COLO668 (cell line): ENCODE results near the gene RAD18.

ENCODE experiments used
- DNase-seq: peaks from one replicate; lab custom pipeline; 2025; ENCODE audit not compliant: unreplicated experiment; lab: John Stamatoyannopoulos, UW

RAD18 gene

DNA sequence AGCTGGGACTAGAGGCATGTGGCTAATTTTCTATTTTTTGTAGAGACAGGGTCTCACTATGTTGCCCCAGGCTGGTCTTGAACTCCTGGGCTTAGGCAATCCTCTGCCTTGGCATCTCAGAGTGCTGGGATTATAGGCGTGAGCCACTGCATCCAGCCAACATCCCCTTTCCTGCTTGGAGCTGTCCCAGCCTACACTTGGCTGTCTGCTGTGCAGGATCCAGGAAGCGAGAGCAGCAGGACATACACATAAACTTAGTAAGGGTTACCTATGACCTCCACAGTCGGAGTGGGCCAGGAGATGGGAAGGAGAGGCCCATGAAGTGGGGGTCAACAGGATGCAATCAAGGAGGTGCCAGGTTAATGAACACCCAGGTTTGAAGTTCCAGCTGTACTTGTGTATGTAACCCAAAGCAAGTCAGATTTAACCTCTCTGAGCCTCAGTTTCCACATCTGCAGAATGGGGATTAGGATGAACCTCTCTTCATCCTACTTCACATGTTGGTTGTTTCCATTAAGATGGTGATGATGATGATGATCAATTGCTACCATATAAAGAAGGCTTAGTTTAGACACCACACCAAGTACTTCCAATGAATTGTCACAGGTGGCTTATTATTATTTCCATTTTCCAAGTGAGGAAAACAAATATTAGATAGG lies 124.4 kb downstream of the RAD18 start:
- DNase-seq, result no peak

DNA sequence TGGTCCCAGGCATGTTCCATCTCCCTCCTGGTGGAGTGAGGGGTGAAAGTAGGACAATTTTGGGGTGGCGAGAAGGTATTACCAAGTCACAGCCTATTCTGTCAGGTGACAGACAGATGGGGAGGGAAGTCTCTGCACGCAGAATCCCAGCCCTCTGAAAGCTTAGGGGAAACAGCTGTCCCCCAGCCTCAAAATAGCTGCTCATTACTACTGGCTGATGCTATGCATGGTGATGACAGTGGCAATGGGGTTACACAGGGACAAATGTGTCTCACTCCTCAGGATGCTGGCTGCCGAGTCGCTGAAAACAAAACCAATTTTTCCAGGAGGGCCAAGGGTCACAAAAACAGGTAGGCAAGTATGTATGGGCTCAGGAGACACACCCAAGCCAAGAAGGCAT lies 125.0 kb downstream of the RAD18 start:
- no peak for DNase-seq

DNA sequence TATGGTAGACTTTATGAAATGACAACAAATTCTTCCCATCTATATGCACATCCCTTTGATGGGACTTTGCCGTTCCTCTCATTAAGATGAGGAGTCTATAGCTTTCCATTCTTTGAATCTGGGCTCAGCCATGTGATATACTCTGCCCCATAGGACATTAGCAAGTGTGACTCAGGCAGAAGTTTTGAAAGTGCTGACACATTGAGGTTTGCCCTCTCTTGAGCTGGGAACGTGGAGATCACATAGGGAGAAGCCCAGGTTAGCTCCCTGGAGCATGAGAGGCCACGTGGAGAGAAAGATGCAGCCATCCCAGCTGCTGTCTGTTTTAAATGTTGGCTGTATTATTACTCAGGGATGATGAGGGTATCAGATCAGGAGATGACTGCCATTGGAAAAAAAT lies 126.1 kb downstream of the RAD18 start:
- DNase-seq, result no peak

DNA sequence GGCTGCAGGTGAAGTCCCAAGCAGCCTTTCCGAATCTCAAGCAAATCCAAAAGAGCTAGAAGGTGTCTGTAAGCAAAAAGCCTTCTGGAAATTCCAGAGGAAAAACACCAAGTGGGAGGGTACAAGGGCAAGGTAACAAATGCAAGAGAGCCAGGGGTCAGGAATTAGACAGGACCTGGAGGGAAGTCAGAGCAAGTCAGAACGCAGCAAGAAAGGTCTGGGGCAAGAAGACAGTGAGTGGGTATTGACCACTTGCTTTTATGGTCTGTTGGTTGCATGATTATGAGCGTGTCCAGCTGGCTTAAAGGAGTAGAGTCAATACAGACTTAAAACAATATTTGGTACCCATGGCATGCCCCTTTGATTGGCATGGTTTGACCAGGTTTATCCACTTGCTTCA lies 127.2 kb downstream of the RAD18 start:
- no peak for DNase-seq

DNA sequence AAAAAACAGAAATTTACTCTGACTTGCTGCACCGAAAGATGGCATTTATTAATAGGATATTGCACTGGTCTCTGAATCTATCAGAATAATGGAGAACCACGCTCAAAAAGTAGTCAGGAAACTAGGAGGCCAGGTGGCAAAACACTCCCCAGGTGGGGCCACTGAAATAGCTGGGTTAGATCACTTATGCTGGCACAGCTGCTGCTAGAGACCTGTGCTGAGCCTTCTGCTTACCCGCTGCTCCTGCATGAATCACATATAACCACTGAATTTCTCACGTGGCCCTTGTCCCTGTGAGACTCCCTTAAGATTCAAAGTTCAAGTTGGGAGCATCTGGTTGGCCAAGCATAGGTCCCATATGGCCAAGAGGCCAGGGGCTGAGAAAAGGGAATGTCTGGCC lies 127.9 kb downstream of the RAD18 start:
- no peak for DNase-seq

DNA sequence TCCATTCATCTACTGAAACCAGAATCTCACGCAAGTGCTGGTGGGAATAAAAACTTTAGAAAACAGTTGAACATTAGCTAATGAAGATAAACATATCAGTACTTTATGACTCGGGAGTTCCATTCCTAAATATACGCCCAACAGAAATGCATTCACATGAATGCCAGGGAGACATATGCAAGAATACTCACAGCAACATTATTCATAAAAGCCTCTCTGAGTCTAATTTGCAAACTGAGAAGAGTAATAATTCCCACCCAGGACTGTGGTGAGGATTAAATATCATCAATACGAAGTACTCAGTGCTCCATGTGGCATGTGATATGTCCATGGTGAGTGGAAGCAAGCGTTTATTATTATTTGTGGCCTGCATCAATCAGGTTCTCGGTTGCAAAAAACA lies 128.3 kb downstream of the RAD18 start:
- DNase-seq, result no peak

DNA sequence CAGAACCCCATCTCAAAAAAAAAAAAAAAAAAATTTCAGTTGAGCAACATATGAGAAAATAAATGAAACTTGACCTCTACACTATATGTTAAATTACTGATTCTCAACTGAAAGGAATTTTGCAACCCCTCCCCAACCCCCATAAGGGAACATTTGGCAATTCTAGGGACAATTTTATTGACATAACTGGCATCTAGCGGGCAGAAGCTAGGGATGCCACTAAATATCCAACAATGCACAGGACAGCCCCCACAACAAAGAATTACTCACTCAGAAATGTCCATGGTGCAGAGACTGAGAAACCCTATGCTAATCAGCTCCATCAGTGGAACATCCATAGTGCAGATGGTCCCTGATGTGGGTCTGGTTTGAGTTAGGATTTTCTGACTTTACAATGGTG lies 135.6 kb downstream of the RAD18 start:
- DNase-seq, result no peak
